Measurements from ENCODE around the gene PRKG1.

DNA sequence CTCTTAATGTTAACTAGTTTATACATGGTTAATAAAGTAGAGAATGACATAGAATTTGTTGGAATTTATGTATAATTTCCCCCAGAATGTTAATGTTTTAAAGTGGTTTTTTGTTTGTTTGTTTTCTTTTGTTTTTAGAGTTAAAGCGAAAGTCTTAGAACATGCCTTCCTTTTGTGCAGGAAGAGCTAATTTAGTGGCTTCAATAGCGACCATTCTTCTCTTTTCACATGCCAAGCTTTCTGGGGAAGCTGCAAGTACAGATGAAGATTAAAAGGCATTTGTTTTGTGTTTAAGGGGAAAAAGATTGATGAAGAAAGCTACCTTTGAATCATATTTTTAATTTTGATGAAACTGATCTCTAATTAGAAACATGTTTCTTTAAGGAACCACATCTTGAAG lies 881.4 kb downstream of the PRKG1 start:
- TF ChIP-seq, protein P1, sequence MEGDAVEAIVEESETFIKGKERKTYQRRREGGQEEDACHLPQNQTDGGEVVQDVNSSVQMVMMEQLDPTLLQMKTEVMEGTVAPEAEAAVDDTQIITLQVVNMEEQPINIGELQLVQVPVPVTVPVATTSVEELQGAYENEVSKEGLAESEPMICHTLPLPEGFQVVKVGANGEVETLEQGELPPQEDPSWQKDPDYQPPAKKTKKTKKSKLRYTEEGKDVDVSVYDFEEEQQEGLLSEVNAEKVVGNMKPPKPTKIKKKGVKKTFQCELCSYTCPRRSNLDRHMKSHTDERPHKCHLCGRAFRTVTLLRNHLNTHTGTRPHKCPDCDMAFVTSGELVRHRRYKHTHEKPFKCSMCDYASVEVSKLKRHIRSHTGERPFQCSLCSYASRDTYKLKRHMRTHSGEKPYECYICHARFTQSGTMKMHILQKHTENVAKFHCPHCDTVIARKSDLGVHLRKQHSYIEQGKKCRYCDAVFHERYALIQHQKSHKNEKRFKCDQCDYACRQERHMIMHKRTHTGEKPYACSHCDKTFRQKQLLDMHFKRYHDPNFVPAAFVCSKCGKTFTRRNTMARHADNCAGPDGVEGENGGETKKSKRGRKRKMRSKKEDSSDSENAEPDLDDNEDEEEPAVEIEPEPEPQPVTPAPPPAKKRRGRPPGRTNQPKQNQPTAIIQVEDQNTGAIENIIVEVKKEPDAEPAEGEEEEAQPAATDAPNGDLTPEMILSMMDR (IDR thresholded peaks at IDR 0.05; ENCODE audit: borderline replicate concordance, extremely low read depth, low read length, poor library complexity, severe bottlenecking), result no peak
- TF ChIP-seq EZH2 (IDR thresholded peaks at IDR 0.05; ENCODE audit: borderline replicate concordance, low read depth, low read length, severe bottlenecking), result no peak
